Measurements from ENCODE around the gene SPSB1.

The SPSB1 gene

GRCh38 chr1:9262096-9262986, 30.4 kb upstream of the SPSB1 start:
- Histone ChIP-seq H3K4me3 (replicated peaks; ENCODE audit: insufficient read depth, low read length) (no peak overlapping the region), H3K27ac (replicated peaks) (no peak overlapping the region), H3K27me3 (ENCODE audit: insufficient read depth, poor library complexity, severe bottlenecking) (no peaks in the 10 kb centered on the region)
- TF ChIP-seq CTCF (IDR thresholded peaks at IDR 0.05; ENCODE audit: insufficient read depth, low read length), result no peak
- no peak for TF ChIP-seq POLR2AphosphoS5 (IDR thresholded peaks at IDR 0.05; ENCODE audit: low read depth)
- no peak for TF ChIP-seq SPI1 (IDR thresholded peaks at IDR 0.05; ENCODE audit: borderline replicate concordance, low read depth)
- no peak for TF ChIP-seq REST (IDR thresholded peaks at IDR 0.05; ENCODE audit: insufficient replicate concordance, low read depth)
- TF ChIP-seq GABPA (IDR thresholded peaks at IDR 0.05; ENCODE audit: low read depth), result no peak
- no peak for DNase-seq (ENCODE audit: low read depth in 1 of 2, low spot score in 1 of 2)

GRCh38 chr1:9263276-9263855, 29.3 kb upstream of the SPSB1 start:
- no peak overlapping the region for H3K27ac ChIP-seq (replicated peaks)
- TF ChIP-seq GABPA (IDR thresholded peaks at IDR 0.05; ENCODE audit: low read depth) (no peak), POLR2AphosphoS5 (IDR thresholded peaks at IDR 0.05; ENCODE audit: low read depth) (no peak), CTCF (IDR thresholded peaks at IDR 0.05; ENCODE audit: insufficient read depth, low read length) (no peak), REST (IDR thresholded peaks at IDR 0.05; ENCODE audit: insufficient replicate concordance, low read depth) (no peak), SPI1 (IDR thresholded peaks at IDR 0.05; ENCODE audit: borderline replicate concordance, low read depth) (no peak)

GRCh38 chr1:9263984-9264872, 28.5 kb upstream of the SPSB1 start:
- no peak for DNase-seq (ENCODE audit: low read depth in 1 of 2, low spot score in 1 of 2)
- no peak overlapping the region for H3K4me3 ChIP-seq (replicated peaks; ENCODE audit: insufficient read depth, low read length)
- H3K27me3 ChIP-seq (ENCODE audit: insufficient read depth, poor library complexity, severe bottlenecking), result no peaks in the 10 kb centered on the region
- TF ChIP-seq GABPA (IDR thresholded peaks at IDR 0.05; ENCODE audit: low read depth) (no peak), POLR2AphosphoS5 (IDR thresholded peaks at IDR 0.05; ENCODE audit: low read depth) (no peak), SPI1 (IDR thresholded peaks at IDR 0.05; ENCODE audit: borderline replicate concordance, low read depth) (no peak)
- no peak overlapping the region for H3K27ac ChIP-seq (replicated peaks)

More at GRCh38 chr1:9263276-9263855, 29.3 kb upstream of the SPSB1 start:
- H3K27me3 ChIP-seq (ENCODE audit: insufficient read depth, poor library complexity, severe bottlenecking), result no peaks in the 10 kb centered on the region
- DNase-seq (ENCODE audit: low read depth in 1 of 2, low spot score in 1 of 2), result no peak
- H3K4me3 ChIP-seq (replicated peaks; ENCODE audit: insufficient read depth, low read length), result no peak overlapping the region

All from HL-60 (cell line).